Osteoblast (primary cell): ENCODE measurements around the gene NFIL3. TPM values are rescaled to one million over a fixed set of nuclear protein-coding genes. Genes with fewer than 3 reads are reported as not detected.

Source experiments
- DNase-seq: peaks from one replicate; pipeline ENCODE4 v3.0.0; 2011; ENCODE audit warnings: low spot score, mixed read lengths; ENCODE audit not compliant: insufficient read length; ENCODE audit errors: missing footprints
- H2AFZ ChIP-seq: 2 replicates; pipeline ENCODE4 v1.6.0; 2011; ENCODE audit warnings: mild to moderate bottlenecking, low read length
- H3K27ac ChIP-seq: 2 replicates; pipeline ENCODE4 v1.5.1; 2011; ENCODE audit warnings: mild to moderate bottlenecking, low read depth, low read length, moderate library complexity
- H3K27me3 ChIP-seq: 2 replicates; pipeline ENCODE4 v1.6.0; 2012; ENCODE audit warnings: mild to moderate bottlenecking, control low read depth, inconsistent platforms, low read length, moderate library complexity; ENCODE audit not compliant: insufficient read depth
- H3K36me3 ChIP-seq: 2 replicates; pipeline ENCODE4 v1.5.1; 2011; ENCODE audit warnings: mild to moderate bottlenecking, low read length, control low read depth, moderate library complexity; ENCODE audit not compliant: insufficient read depth
- H3K4me1 ChIP-seq: 2 replicates; pipeline ENCODE4 v1.5.1; 2011; ENCODE audit warnings: mild to moderate bottlenecking, low read length, control low read depth, moderate library complexity; ENCODE audit not compliant: insufficient read depth
- H3K4me2 ChIP-seq: 2 replicates; pipeline ENCODE4 v1.6.0; 2011; ENCODE audit warnings: mild to moderate bottlenecking, low read length; ENCODE audit not compliant: insufficient read depth
- H3K4me3 ChIP-seq: fragments of 200-600 bp; sonication (generic); 3 replicates; pipeline ENCODE4 v1.5.1; 2012; ENCODE audit warnings: mild to moderate bottlenecking, low read length, inconsistent platforms; ENCODE audit not compliant: insufficient read depth
- H3K79me2 ChIP-seq: 2 replicates; pipeline ENCODE4 v1.6.0; 2012; ENCODE audit warnings: mild to moderate bottlenecking, low read length, control low read depth, inconsistent platforms; ENCODE audit not compliant: insufficient read depth
- H3K9me3 ChIP-seq: 2 replicates; pipeline ENCODE4 v1.5.1; 2011; ENCODE audit warnings: low read depth, low read length, control low read depth
- H4K20me1 ChIP-seq: 2 replicates; pipeline ENCODE4 v1.6.0; 2012; ENCODE audit warnings: mild to moderate bottlenecking, low read length, control low read depth; ENCODE audit not compliant: insufficient read depth
- total RNA-seq: library from RNA; depleted of rRNA; stranded (reverse); fragments of >200 nt; gene quantifications from 2 replicates; pipeline ENCODE4 v1.2.3, GENCODE V29; 2012
- TF ChIP-seq, protein P1 (sequence below): IDR thresholded peaks from 2 replicates; pipeline ENCODE4 v1.5.1; 2011; ENCODE audit warnings: mild to moderate bottlenecking, low read depth, low read length, moderate library complexity; ENCODE audit errors: extremely low read depth

The NFIL3 gene
- total RNA-seq, 1 donor: 26.1 TPM

DNA sequence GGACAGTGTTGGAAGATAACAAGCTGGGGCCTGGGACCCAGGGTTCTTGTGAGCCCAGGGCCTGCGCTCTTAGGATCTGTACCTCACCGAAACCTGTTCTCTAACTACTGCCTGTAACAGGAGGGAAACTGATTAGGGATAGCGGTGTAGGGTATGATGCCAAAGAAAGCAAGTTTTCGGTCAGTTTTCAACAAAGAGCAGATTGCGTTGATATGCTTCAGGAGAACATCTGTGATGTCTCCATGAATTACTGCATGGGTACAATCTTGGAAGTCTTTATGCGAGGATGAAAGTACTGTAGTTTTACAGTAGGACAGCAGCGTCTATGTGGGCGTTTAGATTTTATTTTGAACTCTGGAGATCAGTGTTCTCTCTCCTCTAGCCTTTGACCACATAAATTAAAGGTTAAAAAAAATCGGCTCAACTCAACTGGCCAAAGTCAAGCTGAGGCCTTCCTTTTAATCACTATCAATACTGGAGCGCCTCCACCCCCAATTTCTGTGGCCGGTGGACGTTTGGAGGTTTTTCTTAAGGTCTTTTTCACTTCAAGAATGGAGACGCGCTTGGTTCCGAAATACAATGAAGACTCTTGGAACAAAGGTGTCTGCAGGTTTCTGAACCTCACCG, 3.0 kb downstream of the NFIL3 start:
- H4K20me1 ChIP-seq: peaks cover 5% of the 10 kb centered on the region
- H3K79me2 ChIP-seq: peaks cover 63% of the 10 kb centered on the region
- peak overlapping the region; percentile 94 for H3K4me2 ChIP-seq
- TF ChIP-seq, protein P1, sequence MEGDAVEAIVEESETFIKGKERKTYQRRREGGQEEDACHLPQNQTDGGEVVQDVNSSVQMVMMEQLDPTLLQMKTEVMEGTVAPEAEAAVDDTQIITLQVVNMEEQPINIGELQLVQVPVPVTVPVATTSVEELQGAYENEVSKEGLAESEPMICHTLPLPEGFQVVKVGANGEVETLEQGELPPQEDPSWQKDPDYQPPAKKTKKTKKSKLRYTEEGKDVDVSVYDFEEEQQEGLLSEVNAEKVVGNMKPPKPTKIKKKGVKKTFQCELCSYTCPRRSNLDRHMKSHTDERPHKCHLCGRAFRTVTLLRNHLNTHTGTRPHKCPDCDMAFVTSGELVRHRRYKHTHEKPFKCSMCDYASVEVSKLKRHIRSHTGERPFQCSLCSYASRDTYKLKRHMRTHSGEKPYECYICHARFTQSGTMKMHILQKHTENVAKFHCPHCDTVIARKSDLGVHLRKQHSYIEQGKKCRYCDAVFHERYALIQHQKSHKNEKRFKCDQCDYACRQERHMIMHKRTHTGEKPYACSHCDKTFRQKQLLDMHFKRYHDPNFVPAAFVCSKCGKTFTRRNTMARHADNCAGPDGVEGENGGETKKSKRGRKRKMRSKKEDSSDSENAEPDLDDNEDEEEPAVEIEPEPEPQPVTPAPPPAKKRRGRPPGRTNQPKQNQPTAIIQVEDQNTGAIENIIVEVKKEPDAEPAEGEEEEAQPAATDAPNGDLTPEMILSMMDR: no peak
- no peak overlapping the region for H2AFZ ChIP-seq
- no peak for DNase-seq
- peak overlapping the region; percentile 87 for H3K27ac ChIP-seq
- no peaks in the 10 kb centered on the region for H3K27me3 ChIP-seq
- H3K4me3 ChIP-seq: peak overlapping the region; percentile 92
- peaks cover 52% of the 10 kb centered on the region for H3K4me1 ChIP-seq
- H3K36me3 ChIP-seq: no peaks in the 10 kb centered on the region
- no peaks in the 10 kb centered on the region for H3K9me3 ChIP-seq

DNA sequence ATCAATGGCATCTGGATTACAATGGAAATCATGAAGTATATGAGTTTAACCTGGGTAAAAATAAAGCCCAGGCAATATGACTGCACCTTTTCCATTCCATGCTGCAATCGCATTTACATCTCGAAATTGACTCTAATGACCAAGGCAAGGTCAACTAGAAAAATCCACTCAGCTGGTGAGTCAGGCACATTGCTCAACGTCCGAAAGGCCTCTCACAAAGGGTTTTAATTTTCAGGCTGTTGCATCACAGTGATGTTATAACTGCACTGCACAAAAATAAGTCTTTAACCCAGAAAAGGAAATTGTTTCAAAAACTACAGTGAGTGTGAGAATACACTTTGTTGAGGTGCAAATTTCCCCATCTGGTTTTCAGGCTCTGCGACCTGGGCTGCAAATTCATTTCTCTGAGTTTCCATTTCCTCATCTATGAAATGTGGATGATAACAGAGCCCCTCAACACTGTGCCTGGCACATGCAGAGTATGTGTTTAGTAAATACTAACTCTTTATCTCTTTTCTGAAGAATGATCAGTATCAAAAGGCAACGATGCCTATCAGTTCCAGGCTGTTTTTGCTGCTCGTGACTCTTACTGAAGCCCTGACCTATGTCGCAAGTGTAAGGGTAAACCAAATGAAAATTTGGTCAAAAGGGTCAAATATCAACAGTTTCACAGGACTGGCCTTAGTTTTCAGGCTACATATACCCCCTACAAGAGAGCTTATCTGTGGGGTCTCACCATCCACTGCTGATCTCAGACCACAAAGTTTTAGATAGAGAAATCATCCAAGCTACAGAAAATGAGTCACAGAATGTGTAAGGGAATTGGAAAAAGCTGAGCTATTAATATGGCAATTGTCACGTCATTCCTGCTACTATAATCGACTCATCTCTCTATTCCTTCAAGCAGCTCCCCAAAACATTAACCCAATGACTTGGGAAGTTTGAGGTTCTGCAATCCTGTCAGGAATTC, 4.1 kb downstream of the NFIL3 start:
- H3K79me2 ChIP-seq: peaks cover 73% of the 10 kb centered on the region
- H3K4me2 ChIP-seq: peak overlapping the region; percentile 94

DNA sequence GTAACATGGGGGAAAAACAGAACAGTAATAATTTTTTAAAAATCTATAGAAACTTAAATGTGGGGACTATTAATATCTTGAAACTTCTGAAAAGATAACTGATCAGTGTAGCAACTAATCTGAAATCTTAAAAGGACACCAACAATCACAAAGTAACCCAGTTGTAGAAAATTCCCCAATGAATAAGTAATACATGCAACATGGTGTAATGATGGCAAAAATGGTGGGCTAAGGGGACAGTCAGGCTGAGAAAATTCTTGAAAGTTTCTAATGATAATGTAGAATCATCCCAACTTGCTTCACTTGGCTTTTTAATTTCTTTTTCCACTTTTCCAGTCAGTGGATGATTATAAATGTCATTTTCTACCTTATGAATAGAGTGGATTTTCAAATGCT, 5.4 kb downstream of the NFIL3 start:
- Histone ChIP-seq H3K4me2 (no peak overlapping the region), H3K27me3 (no peaks in the 10 kb centered on the region), H3K27ac (peak overlapping the region; percentile 87), H3K36me3 (no peaks in the 10 kb centered on the region), H4K20me1 (peaks cover 9% of the 10 kb centered on the region), H3K4me3 (no peak overlapping the region), H3K9me3 (no peaks in the 10 kb centered on the region), H3K4me1 (peaks cover 41% of the 10 kb centered on the region), H3K79me2 (peaks cover 84% of the 10 kb centered on the region), H2AFZ (no peak overlapping the region)
- TF ChIP-seq, protein P1: no peak
- DNase-seq: no peak

More for the DNA sequence above, 4.1 kb downstream of the NFIL3 start:
- Histone ChIP-seq H3K4me1 (peaks cover 44% of the 10 kb centered on the region), H3K9me3 (no peaks in the 10 kb centered on the region), H3K36me3 (no peaks in the 10 kb centered on the region), H2AFZ (no peak overlapping the region), H3K27me3 (no peaks in the 10 kb centered on the region), H3K4me3 (no peak overlapping the region), H3K27ac (peak overlapping the region; percentile 87), H4K20me1 (peaks cover 9% of the 10 kb centered on the region)
- peak; percentile 97 for DNase-seq
- TF ChIP-seq, protein P1: no peak
